Stimulated activated CD4-positive, alpha-beta T cell treated with anti-CD3 and anti-CD28 coated beads, Interleukin-2, amount 100 ng/mL, for 4 hours (primary cell): ENCODE data around the gene PCF11.
"Not testable (repeated sequence)": the region's sequence is repeated elsewhere in the genome, so short reads cannot be mapped to it uniquely, and the experiment has no call there.

Source experiments
- DNase-seq: peaks from one replicate; pipeline ENCODE4 v3.0.0-alpha.2; 2020; ENCODE audit warnings: low read depth

PCF11 gene

GRCh38 chr11:83192606-83193245 lies 35.8 kb downstream of the PCF11 start:
- no peak for DNase-seq

- peak; percentile 78 for DNase-seq
Observed at GRCh38 chr11:83193315-83194280, 36.7 kb downstream of the PCF11 start, which contains the start of gene ANKRD42. Gene ANKRD42, plus strand, starts transcription at chr11:83193712. Its CDS starts 959 bp downstream, at chr11:83194671.

GRCh38 chr11:83194281-83195142 lies 37.6 kb downstream of the PCF11 start:
- DNase-seq = peak; percentile 22

DNA sequence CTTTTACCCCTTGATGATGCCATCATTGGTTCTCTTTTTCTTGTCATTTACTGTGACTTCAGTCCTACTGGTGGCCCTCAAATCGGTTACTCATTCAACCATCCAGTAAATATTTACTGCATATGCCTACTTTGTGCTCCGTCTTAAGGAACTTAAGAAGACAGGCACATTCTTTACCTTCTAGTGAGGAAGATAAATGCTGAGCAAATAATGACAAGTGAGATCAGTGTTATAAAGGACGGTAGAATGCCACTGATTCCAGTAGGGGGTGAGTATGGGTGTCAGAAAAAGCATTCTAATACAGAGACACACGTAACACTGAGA lies 38.2 kb downstream of the PCF11 start:
- DNase-seq = no peak

DNA sequence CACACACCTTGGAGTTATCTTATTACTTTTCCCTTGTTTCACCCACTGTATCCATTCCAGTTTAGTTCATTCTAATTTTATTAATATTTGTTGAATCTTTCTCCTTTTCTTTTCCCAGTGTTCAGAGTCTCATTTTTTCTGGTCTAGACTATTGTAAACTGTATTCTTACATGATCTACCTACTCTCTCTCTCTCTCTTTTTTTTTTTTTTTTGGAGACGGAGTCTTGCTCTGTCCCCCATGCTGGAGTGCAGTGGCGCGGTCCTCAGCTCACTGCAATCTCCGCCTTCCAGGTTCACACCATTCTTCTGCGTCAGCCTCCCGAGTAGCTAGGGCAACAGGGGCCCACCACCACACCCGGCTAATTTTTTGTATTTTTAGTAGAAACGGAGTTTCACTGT lies 38.7 kb downstream of the PCF11 start:
- DNase-seq = no peak

DNA sequence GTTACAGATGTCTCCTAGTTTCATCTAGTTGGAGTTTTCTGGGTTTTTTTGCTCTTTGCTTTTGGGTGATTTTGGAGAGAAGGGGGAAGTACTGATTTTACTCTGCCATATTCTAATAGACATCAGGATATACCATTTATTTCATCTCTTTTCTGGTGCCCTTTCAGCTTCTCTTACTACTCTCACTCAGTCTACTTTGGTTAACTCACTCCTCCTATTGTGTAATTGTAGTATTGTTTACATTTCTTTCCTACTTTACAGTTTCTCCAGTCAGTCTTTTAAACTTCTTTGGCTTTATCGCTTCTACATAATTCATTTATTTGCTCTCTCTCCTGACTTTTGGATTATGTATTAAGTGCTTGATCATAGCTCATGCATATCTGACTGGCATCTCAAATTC lies 43.1 kb downstream of the PCF11 start:
- DNase-seq = no peak

GRCh38 chr11:83205608-83206185 lies 48.8 kb downstream of the PCF11 start:
- DNase-seq = no peak

- no peak for DNase-seq
Observed at GRCh38 chr11:83206221-83206620, 49.3 kb downstream of the PCF11 start.

GRCh38 chr11:83206771-83207382 lies 49.9 kb downstream of the PCF11 start:
- not testable (repeated sequence) for DNase-seq

DNA sequence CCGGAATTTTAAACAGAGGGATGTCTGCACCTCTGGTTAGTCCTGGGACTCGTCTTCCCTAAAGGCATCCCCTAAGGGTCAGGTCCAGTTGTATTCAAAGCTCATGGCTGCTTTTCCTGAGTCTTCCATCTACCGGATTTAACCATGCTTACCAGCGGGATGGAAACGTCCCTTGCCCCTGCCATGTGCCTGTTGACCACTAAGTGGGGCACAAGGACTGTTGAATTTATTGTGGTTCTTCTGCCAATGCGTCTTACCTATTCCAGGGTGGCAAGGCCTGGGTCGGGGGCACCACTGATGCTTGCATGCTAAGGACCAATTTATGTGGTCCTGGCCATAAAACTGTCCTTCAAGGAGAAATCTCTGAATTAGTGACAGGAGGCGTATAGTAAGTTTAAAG lies 62.2 kb downstream of the PCF11 start:
- DNase-seq = no peak

DNA sequence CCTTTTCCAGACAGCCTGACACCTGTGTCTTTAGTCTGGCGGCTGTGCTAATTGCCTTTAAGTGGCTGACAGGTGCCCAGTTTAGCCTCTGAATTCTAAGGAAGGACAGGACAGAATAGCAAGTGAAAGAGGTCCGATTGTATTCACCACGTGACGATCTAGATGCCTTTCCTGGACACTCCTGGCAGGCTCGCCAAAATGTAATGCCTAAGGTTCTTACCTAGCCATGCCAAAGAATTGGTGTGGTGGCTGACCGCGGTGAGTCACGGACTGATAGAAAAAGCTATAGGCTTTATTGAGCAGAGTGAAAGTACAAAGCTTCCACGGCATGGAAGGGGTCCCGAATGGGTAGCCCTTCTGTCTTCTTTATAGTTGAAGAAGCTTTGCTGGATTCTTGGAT lies 63.3 kb downstream of the PCF11 start:
- no peak for DNase-seq

DNA sequence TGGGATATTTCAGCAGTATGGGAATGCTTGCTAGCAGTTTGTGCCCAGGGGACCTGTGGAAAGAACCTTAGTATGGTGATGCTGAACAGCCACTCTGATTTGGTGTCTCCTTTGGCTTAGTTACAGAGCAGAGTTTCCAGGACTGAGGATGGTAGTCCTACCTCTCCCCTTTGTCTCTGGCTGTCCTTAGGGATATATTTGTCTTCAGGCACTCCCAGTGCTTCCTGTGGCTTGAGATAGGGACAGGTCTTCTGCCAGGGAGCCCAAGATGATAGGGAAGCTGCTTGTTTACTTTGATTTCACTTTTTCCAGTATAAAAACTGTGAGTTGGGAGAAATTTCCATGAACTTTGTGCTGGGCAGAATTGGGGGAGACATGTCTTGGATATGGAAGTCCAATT lies 64.8 kb downstream of the PCF11 start:
- DNase-seq = no peak

- DNase-seq = no peak
Observed at GRCh38 chr11:83222499-83222898, 65.6 kb downstream of the PCF11 start.

DNA sequence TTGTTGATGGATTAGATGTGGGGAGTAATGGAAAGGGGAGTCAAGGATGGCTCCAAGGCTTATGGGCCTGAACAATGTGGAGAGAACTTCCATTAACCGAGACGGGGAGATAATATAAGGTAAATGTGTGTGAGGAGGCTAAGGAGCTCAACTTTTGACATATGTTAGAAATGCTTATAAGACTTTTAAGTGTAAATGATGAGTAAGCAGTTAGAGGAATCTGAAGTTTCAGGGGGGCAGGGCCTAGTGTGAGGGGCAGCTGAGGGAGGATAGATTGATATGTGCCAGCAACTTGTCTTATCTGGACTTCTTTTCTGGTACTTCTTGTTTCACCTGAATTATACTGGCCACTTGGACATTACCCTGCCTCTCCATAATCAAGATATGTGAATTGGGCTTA lies 66.5 kb downstream of the PCF11 start:
- DNase-seq = no peak

DNA sequence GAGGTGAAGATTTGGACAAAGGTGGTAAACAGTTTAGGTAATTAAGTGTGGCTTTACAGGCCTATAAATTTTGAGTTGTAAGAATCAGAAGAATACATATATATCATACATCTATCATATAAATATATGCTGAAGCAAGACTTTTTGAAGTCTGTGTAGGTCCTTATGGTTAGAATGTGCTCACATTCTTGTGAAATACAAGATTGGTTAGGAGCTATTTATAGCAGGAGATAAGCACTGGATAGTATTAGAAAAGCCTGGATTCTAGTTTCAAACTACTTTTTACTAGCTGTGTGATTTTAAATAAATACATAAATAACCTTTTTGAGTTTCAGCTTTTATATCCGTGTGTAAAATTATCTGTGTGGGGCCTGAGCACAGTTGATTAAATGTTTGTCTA lies 78.9 kb downstream of the PCF11 start:
- no peak for DNase-seq
